BLaER1 treated with 17β-estradiol and CSF1 and Interleukin-3, amounts not matched to agents 10 nM and 100 nM (cell line): ENCODE measurements around the gene KIAA1328.

Source experiments
- H3K27ac ChIP-seq, 11 experiments: shearing (Covaris generic); formaldehyde crosslinking; 2 replicates each; pipeline ENCODE4 v1.8.1; 2022
- H3K27me3 ChIP-seq, 11 experiments: shearing (Covaris generic); formaldehyde crosslinking; 2 replicates each; pipeline ENCODE4 v1.8.1; 2022
- H3K36me3 ChIP-seq, 11 experiments: shearing (Covaris generic); formaldehyde crosslinking; 2 replicates each; pipeline ENCODE4 v1.8.1; 2022
- H3K4me1 ChIP-seq, 10 experiments: shearing (Covaris generic); formaldehyde crosslinking; 2 replicates each; pipeline ENCODE4 v1.8.1; 2022
- H3K4me2 ChIP-seq, 11 experiments: shearing (Covaris generic); formaldehyde crosslinking; 2 replicates each; pipeline ENCODE4 v1.8.1; 2022
- H3K4me3 ChIP-seq, 10 experiments: shearing (Covaris generic); formaldehyde crosslinking; 2 replicates each; pipeline ENCODE4 v1.8.1; 2022
- H3K9ac ChIP-seq, 11 experiments: shearing (Covaris generic); formaldehyde crosslinking; 2 replicates each; pipeline ENCODE4 v1.8.1; 2022
- H3K9me3 ChIP-seq, 11 experiments: shearing (Covaris generic); formaldehyde crosslinking; replicated peaks in 1 of 11; 2 replicates each; pipeline ENCODE4 v1.8.1; 2022
- H4K20me1 ChIP-seq, 11 experiments: shearing (Covaris generic); formaldehyde crosslinking; 2 replicates each; pipeline ENCODE4 v1.8.1; 2022
- Cebpa-rat ChIP-seq, 11 experiments: shearing (Covaris generic); IDR thresholded peaks; 2 replicates each; pipeline ENCODE4 v1.8.1; 2022

The KIAA1328 gene

GRCh38 chr18:36933552-36933951, 104.6 kb downstream of the KIAA1328 start:
- no peak overlapping the region for H3K4me2 ChIP-seq
- TF ChIP-seq Cebpa-rat (IDR thresholded peaks at IDR 0.05) = no peak
- peaks cover 0 to 9% (median 0%) of the 10 kb centered on the region in 11 experiments; a peak in 5 of 22 replicates for H3K36me3 ChIP-seq
- no peaks in the 10 kb centered on the region for H4K20me1 ChIP-seq
- H3K27ac ChIP-seq = no peak overlapping the region
- peaks cover 6 to 13% (median 10%) of the 10 kb centered on the region in 11 experiments; a peak in 19 of 22 replicates for H3K9me3 ChIP-seq
- no peaks in the 10 kb centered on the region for H3K4me1 ChIP-seq
- no peak overlapping the region for H3K9ac ChIP-seq
- no peak overlapping the region for H3K4me3 ChIP-seq
- no peaks in the 10 kb centered on the region for H3K27me3 ChIP-seq

GRCh38 chr18:36934884-36935283, 106.0 kb downstream of the KIAA1328 start:
- no peak overlapping the region for H3K27ac ChIP-seq
- no peak overlapping the region for H3K4me2 ChIP-seq
- peaks cover 11 to 23% (median 17%) of the 10 kb centered on the region in 11 experiments; a peak in 21 of 22 replicates for H3K9me3 ChIP-seq
- no peak overlapping the region for H3K9ac ChIP-seq
- H3K4me1 ChIP-seq = no peaks in the 10 kb centered on the region
- no peaks in the 10 kb centered on the region for H3K27me3 ChIP-seq
- no peaks in the 10 kb centered on the region for H4K20me1 ChIP-seq
- peaks cover 0 to 9% (median 0%) of the 10 kb centered on the region in 11 experiments; a peak in 5 of 22 replicates for H3K36me3 ChIP-seq
- TF ChIP-seq Cebpa-rat (IDR thresholded peaks at IDR 0.05) = no peak
- H3K4me3 ChIP-seq = no peak overlapping the region

- H3K9ac ChIP-seq = no peak overlapping the region
- H3K4me1 ChIP-seq = no peaks in the 10 kb centered on the region
- no peaks in the 10 kb centered on the region for H3K36me3 ChIP-seq
- H3K9me3 ChIP-seq = peaks cover 11 to 20% (median 17%) of the 10 kb centered on the region in 11 experiments; a peak in 21 of 22 replicates
- H3K27ac ChIP-seq = no peak overlapping the region
- TF ChIP-seq Cebpa-rat (IDR thresholded peaks at IDR 0.05) = no peak
- H3K4me2 ChIP-seq = no peak overlapping the region
- no peak overlapping the region for H3K4me3 ChIP-seq
- no peaks in the 10 kb centered on the region for H3K27me3 ChIP-seq
- H4K20me1 ChIP-seq = no peaks in the 10 kb centered on the region
Measured at GRCh38 chr18:36942264-36942663, 113.3 kb downstream of the KIAA1328 start.

- Histone ChIP-seq H3K4me1 (no peaks in the 10 kb centered on the region), H3K27me3 (no peaks in the 10 kb centered on the region), H3K9ac (no peak overlapping the region), H4K20me1 (no peaks in the 10 kb centered on the region), H3K27ac (no peak overlapping the region), H3K4me3 (no peak overlapping the region), H3K4me2 (no peak overlapping the region), H3K9me3 (no peaks in the 10 kb centered on the region), H3K36me3 (no peaks in the 10 kb centered on the region)
- no peak for TF ChIP-seq Cebpa-rat (IDR thresholded peaks at IDR 0.05)
Measured at GRCh38 chr18:36947820-36948348, 119.0 kb downstream of the KIAA1328 start.

- no peak overlapping the region for H3K4me2 ChIP-seq
- H3K9ac ChIP-seq = no peak overlapping the region
- H3K36me3 ChIP-seq = no peaks in the 10 kb centered on the region
- H3K4me1 ChIP-seq = no peaks in the 10 kb centered on the region
- H4K20me1 ChIP-seq = no peaks in the 10 kb centered on the region
- H3K4me3 ChIP-seq = no peak overlapping the region
- no peaks in the 10 kb centered on the region for H3K9me3 ChIP-seq
- no peaks in the 10 kb centered on the region for H3K27me3 ChIP-seq
- no peak overlapping the region for H3K27ac ChIP-seq
- no peak for TF ChIP-seq Cebpa-rat (IDR thresholded peaks at IDR 0.05)
Measured at GRCh38 chr18:36950282-36950681, 121.4 kb downstream of the KIAA1328 start.

- H3K4me1 ChIP-seq = no peaks in the 10 kb centered on the region
- no peaks in the 10 kb centered on the region for H3K9me3 ChIP-seq
- no peak overlapping the region for H3K4me3 ChIP-seq
- H4K20me1 ChIP-seq = no peaks in the 10 kb centered on the region
- H3K9ac ChIP-seq = no peak overlapping the region
- no peaks in the 10 kb centered on the region for H3K27me3 ChIP-seq
- H3K27ac ChIP-seq = no peak overlapping the region
- H3K4me2 ChIP-seq = no peak overlapping the region
- no peaks in the 10 kb centered on the region for H3K36me3 ChIP-seq
- TF ChIP-seq Cebpa-rat (IDR thresholded peaks at IDR 0.05) = no peak
Measured at GRCh38 chr18:36950960-36951359, 122.0 kb downstream of the KIAA1328 start.

GRCh38 chr18:36953047-36953446, 124.1 kb downstream of the KIAA1328 start:
- H4K20me1 ChIP-seq = no peaks in the 10 kb centered on the region
- no peak overlapping the region for H3K9ac ChIP-seq
- no peaks in the 10 kb centered on the region for H3K4me1 ChIP-seq
- H3K9me3 ChIP-seq = no peaks in the 10 kb centered on the region
- no peak overlapping the region for H3K4me2 ChIP-seq
- no peak overlapping the region for H3K27ac ChIP-seq
- no peaks in the 10 kb centered on the region for H3K36me3 ChIP-seq
- no peak for TF ChIP-seq Cebpa-rat (IDR thresholded peaks at IDR 0.05)
- no peaks in the 10 kb centered on the region for H3K27me3 ChIP-seq
- no peak overlapping the region for H3K4me3 ChIP-seq

GRCh38 chr18:36960038-36960437, 131.1 kb downstream of the KIAA1328 start:
- Histone ChIP-seq H3K4me3 (no peak overlapping the region), H3K4me2 (no peak overlapping the region), H3K9me3 (peaks cover 0 to 12% (median 6%) of the 10 kb centered on the region in 11 experiments; a peak in 10 of 22 replicates), H3K9ac (no peak overlapping the region), H3K27ac (no peak overlapping the region), H3K27me3 (no peaks in the 10 kb centered on the region), H4K20me1 (no peaks in the 10 kb centered on the region), H3K4me1 (peaks cover 0 to 4% (median 0%) of the 10 kb centered on the region in 10 experiments; a peak in 3 of 20 replicates), H3K36me3 (peaks cover 0 to 18% (median 13%) of the 10 kb centered on the region in 11 experiments; a peak in 16 of 22 replicates)
- no peak for TF ChIP-seq Cebpa-rat (IDR thresholded peaks at IDR 0.05)

GRCh38 chr18:36963464-36963863, 134.5 kb downstream of the KIAA1328 start:
- no peaks in the 10 kb centered on the region for H3K27me3 ChIP-seq
- TF ChIP-seq Cebpa-rat (IDR thresholded peaks at IDR 0.05) = no peak
- peaks cover 0 to 33% (median 24%) of the 10 kb centered on the region in 11 experiments; a peak in 20 of 22 replicates for H3K36me3 ChIP-seq
- H3K4me1 ChIP-seq = peaks cover 0 to 6% (median 0%) of the 10 kb centered on the region in 10 experiments; a peak in 3 of 20 replicates
- no peak overlapping the region for H3K4me3 ChIP-seq
- H3K9ac ChIP-seq = no peak overlapping the region
- H3K4me2 ChIP-seq = no peak overlapping the region
- peaks cover 14 to 32% (median 26%) of the 10 kb centered on the region in 11 experiments for H3K9me3 ChIP-seq
- no peak overlapping the region for H3K27ac ChIP-seq
- no peaks in the 10 kb centered on the region for H4K20me1 ChIP-seq

GRCh38 chr18:36974686-36975085, 145.8 kb downstream of the KIAA1328 start:
- Histone ChIP-seq H3K36me3 (peaks cover 0 to 7% (median 4%) of the 10 kb centered on the region in 11 experiments; a peak in 4 of 22 replicates), H3K9me3 (peaks cover 0 to 15% (median 10%) of the 10 kb centered on the region in 11 experiments; a peak in 14 of 22 replicates), H3K4me3 (no peak overlapping the region), H3K27ac (no peak overlapping the region), H3K4me2 (no peak overlapping the region), H3K27me3 (no peaks in the 10 kb centered on the region), H3K9ac (no peak overlapping the region), H3K4me1 (no peaks in the 10 kb centered on the region), H4K20me1 (no peaks in the 10 kb centered on the region)
- TF ChIP-seq Cebpa-rat (IDR thresholded peaks at IDR 0.05) = no peak
